ENCODE results near the gene SLC46A2. TPM values are rescaled to one million over a fixed set of nuclear protein-coding genes. Genes with fewer than 3 reads are reported as not detected.

SLC46A2 gene
- total RNA-seq, 1 donor from 2014 or later = not detected

GRCh38 chr9:112873773-112874405 is 16.8 kb downstream of the SLC46A2 start:
- no peak for FAIRE-seq
- H3K4me2 ChIP-seq (ENCODE audit: low read length) = no peak overlapping the region
- H2AFZ ChIP-seq (ENCODE audit: low read depth, low read length) = no peak overlapping the region
- Mint-ChIP-seq H3K4me1 (ENCODE audit: low read depth, unreplicated experiment) (no peaks in the 10 kb centered on the region), H3K4me3 (ENCODE audit: unreplicated experiment) (no peak overlapping the region), H3K27ac (ENCODE audit: unreplicated experiment) (no peak overlapping the region), H3K27me3 (ENCODE audit: low read depth, unreplicated experiment) (no peaks in the 10 kb centered on the region), H3K9me3 (ENCODE audit: unreplicated experiment) (peaks cover 2% of the 10 kb centered on the region), H3K36me3 (ENCODE audit: low read depth, unreplicated experiment) (peaks cover 17% of the 10 kb centered on the region)
- no peak overlapping the region for H3K4me3 ChIP-seq (ENCODE audit: insufficient read depth, low read depth, low read length)
- no peaks in the 10 kb centered on the region for H4K20me1 ChIP-seq (ENCODE audit: insufficient read depth, low read length)
- no peak for DNase-seq (ENCODE audit: low read depth)
- no peaks in the 10 kb centered on the region for H3K79me2 ChIP-seq (ENCODE audit: insufficient read depth, low read length)
- no peaks in the 10 kb centered on the region for H3K27me3 ChIP-seq (ENCODE audit: insufficient read depth, low read length)
- H3K36me3 ChIP-seq (ENCODE audit: insufficient read depth, low read length) = no peaks in the 10 kb centered on the region
- TF ChIP-seq EZH2 (IDR thresholded peaks at IDR 0.05; ENCODE audit: insufficient read depth, low read length) (no peak), CTCF (IDR thresholded peaks at IDR 0.05; ENCODE audit: insufficient read depth, low read depth, low read length) (no peak)
- no peak overlapping the region for H3K9ac ChIP-seq (ENCODE audit: low read length)
- H3K27ac ChIP-seq (ENCODE audit: low read depth, low read length) = no peak overlapping the region
- no peaks in the 10 kb centered on the region for H3K4me1 ChIP-seq (ENCODE audit: insufficient read depth, low read length)
- no peaks in the 10 kb centered on the region for H3K9me3 ChIP-seq (ENCODE audit: insufficient read depth, low read depth, low read length)

GRCh38 chr9:112872019-112872418 is 18.7 kb downstream of the SLC46A2 start:
- Mint-ChIP-seq H3K4me3 (ENCODE audit: unreplicated experiment) (no peak overlapping the region), H3K36me3 (ENCODE audit: low read depth, unreplicated experiment) (peaks cover 16% of the 10 kb centered on the region), H3K27ac (ENCODE audit: unreplicated experiment) (no peak overlapping the region), H3K27me3 (ENCODE audit: low read depth, unreplicated experiment) (no peaks in the 10 kb centered on the region), H3K9me3 (ENCODE audit: unreplicated experiment) (peaks cover 4% of the 10 kb centered on the region), H3K4me1 (ENCODE audit: low read depth, unreplicated experiment) (peaks cover 2% of the 10 kb centered on the region)
- Histone ChIP-seq H3K27ac (ENCODE audit: low read depth, low read length) (no peak overlapping the region), H3K4me1 (ENCODE audit: insufficient read depth, low read length) (peaks cover 4% of the 10 kb centered on the region), H3K9ac (ENCODE audit: low read length) (no peak overlapping the region), H3K36me3 (ENCODE audit: insufficient read depth, low read length) (no peaks in the 10 kb centered on the region), H3K9me3 (ENCODE audit: insufficient read depth, low read depth, low read length) (no peaks in the 10 kb centered on the region), H4K20me1 (ENCODE audit: insufficient read depth, low read length) (no peaks in the 10 kb centered on the region), H3K27me3 (ENCODE audit: insufficient read depth, low read length) (no peaks in the 10 kb centered on the region), H3K4me3 (ENCODE audit: insufficient read depth, low read depth, low read length) (no peak overlapping the region), H3K79me2 (ENCODE audit: insufficient read depth, low read length) (no peaks in the 10 kb centered on the region), H3K4me2 (ENCODE audit: low read length) (no peak overlapping the region), H2AFZ (ENCODE audit: low read depth, low read length) (no peak overlapping the region)
- no peak for FAIRE-seq
- DNase-seq (ENCODE audit: low read depth) = no peak
- TF ChIP-seq EZH2 (IDR thresholded peaks at IDR 0.05; ENCODE audit: insufficient read depth, low read length) (no peak), CTCF (IDR thresholded peaks at IDR 0.05; ENCODE audit: insufficient read depth, low read depth, low read length) (no peak)

- H3K27me3 Mint-ChIP-seq (ENCODE audit: low read depth, unreplicated experiment) = no peaks in the 10 kb centered on the region
- peaks cover 2% of the 10 kb centered on the region for H3K9me3 Mint-ChIP-seq (ENCODE audit: unreplicated experiment)
- Histone ChIP-seq H3K4me3 (ENCODE audit: insufficient read depth, low read depth, low read length) (no peak overlapping the region), H3K4me1 (ENCODE audit: insufficient read depth, low read length) (peaks cover 4% of the 10 kb centered on the region), H3K36me3 (ENCODE audit: insufficient read depth, low read length) (no peaks in the 10 kb centered on the region), H3K27ac (ENCODE audit: low read depth, low read length) (no peak overlapping the region), H3K4me2 (ENCODE audit: low read length) (no peak overlapping the region), H3K9me3 (ENCODE audit: insufficient read depth, low read depth, low read length) (no peaks in the 10 kb centered on the region), H3K79me2 (ENCODE audit: insufficient read depth, low read length) (no peaks in the 10 kb centered on the region), H4K20me1 (ENCODE audit: insufficient read depth, low read length) (no peaks in the 10 kb centered on the region), H2AFZ (ENCODE audit: low read depth, low read length) (no peak overlapping the region), H3K27me3 (ENCODE audit: insufficient read depth, low read length) (no peaks in the 10 kb centered on the region), H3K9ac (ENCODE audit: low read length) (no peak overlapping the region)
- DNase-seq (ENCODE audit: low read depth) = no peak
- peaks cover 2% of the 10 kb centered on the region for H3K4me1 Mint-ChIP-seq (ENCODE audit: low read depth, unreplicated experiment)
- H3K4me3 Mint-ChIP-seq (ENCODE audit: unreplicated experiment) = no peak overlapping the region
- TF ChIP-seq EZH2 (IDR thresholded peaks at IDR 0.05; ENCODE audit: insufficient read depth, low read length) (no peak), CTCF (IDR thresholded peaks at IDR 0.05; ENCODE audit: insufficient read depth, low read depth, low read length) (no peak)
- no peak for FAIRE-seq
- peaks cover 11% of the 10 kb centered on the region for H3K36me3 Mint-ChIP-seq (ENCODE audit: low read depth, unreplicated experiment)
- H3K27ac Mint-ChIP-seq (ENCODE audit: unreplicated experiment) = no peak overlapping the region
Measured at GRCh38 chr9:112870556-112870955, 20.1 kb downstream of the SLC46A2 start.
